NCI-H748 treated with DMSO at 0.1 percent for 48 hours (cell line): ENCODE measurements around the gene CHD2.
"Not testable (repeated sequence)": the region's sequence is repeated elsewhere in the genome, so short reads cannot be mapped to it uniquely, and the experiment has no call there.

Experiments used
- DNase-seq: peaks from one replicate; lab custom pipeline; 2025; lab: John Stamatoyannopoulos, UW

CHD2 gene

GRCh38 chr15:92906563-92907081, 6.5 kb downstream of the CHD2 start:
- no peak for DNase-seq

- DNase-seq = no peak
These were observed 7.1 kb downstream of the CHD2 start for GRCh38 chr15:92907229-92907628.

GRCh38 chr15:92907896-92908712, 8.0 kb downstream of the CHD2 start:
- no peak for DNase-seq

- no peak for DNase-seq
These were observed 8.6 kb downstream of the CHD2 start for GRCh38 chr15:92908713-92909057.

GRCh38 chr15:92909136-92909781, 9.1 kb downstream of the CHD2 start:
- DNase-seq = no peak

- DNase-seq = no peak
These were observed 10.3 kb downstream of the CHD2 start for GRCh38 chr15:92910451-92910850.

- DNase-seq = no peak
These were observed 14.0 kb downstream of the CHD2 start for GRCh38 chr15:92914103-92914499.

- no peak for DNase-seq
These were observed 14.7 kb downstream of the CHD2 start for GRCh38 chr15:92914768-92915221.

- no peak for DNase-seq
These were observed 15.8 kb downstream of the CHD2 start for GRCh38 chr15:92915766-92916435.

- DNase-seq = peak; percentile 81
These were observed 17.7 kb downstream of the CHD2 start for GRCh38 chr15:92917598-92918407.

GRCh38 chr15:92918881-92919280, 18.8 kb downstream of the CHD2 start:
- not testable (repeated sequence) for DNase-seq

GRCh38 chr15:92920595-92921161, 20.6 kb downstream of the CHD2 start:
- DNase-seq = no peak

- DNase-seq = no peak
These were observed 21.3 kb downstream of the CHD2 start for GRCh38 chr15:92921215-92922131.

- DNase-seq = no peak
These were observed 22.4 kb downstream of the CHD2 start for GRCh38 chr15:92922418-92923002.

GRCh38 chr15:92924216-92924615, 24.1 kb downstream of the CHD2 start:
- DNase-seq = no peak

- DNase-seq = no peak
These were observed 25.3 kb downstream of the CHD2 start for GRCh38 chr15:92925454-92925853.

GRCh38 chr15:92928225-92928750, 28.2 kb downstream of the CHD2 start:
- DNase-seq = no peak

- no peak for DNase-seq
These were observed 28.9 kb downstream of the CHD2 start for GRCh38 chr15:92929002-92929401.

GRCh38 chr15:92930054-92930621, 30.0 kb downstream of the CHD2 start:
- DNase-seq = no peak
